PC-3 (cell line): Measurements from ENCODE around the gene GNGT1.

ENCODE experiments used
- CTCF ChIP-seq: fragments of 300-600 bp; sonication (generic); conservative IDR thresholded peaks from 2 replicates; pipeline ENCODE4 v1.5.1; 2017; ENCODE audit warnings: antibody characterized with exemption, low read depth, mild to moderate bottlenecking, low read length
- EZH2phosphoT487 ChIP-seq: fragments of 300-600 bp; sonication (generic); IDR thresholded peaks from 2 replicates; pipeline ENCODE4 v1.6.1; 2018; ENCODE audit warnings: mild to moderate bottlenecking, antibody characterized with exemption, low read length, borderline replicate concordance

- no peak for TF ChIP-seq CTCF
- TF ChIP-seq EZH2phosphoT487: no peak
Measured at GRCh38 chr7:93894966-93895640, 11.3 kb upstream of the GNGT1 start.
